HepG2 (cell line): ENCODE results near the gene TTLL11. TPM values are rescaled to one million over a fixed set of nuclear protein-coding genes. Genes with fewer than 3 reads are reported as not detected.

Experiments used
- AKAP8 ChIP-seq: sonication (generic); formaldehyde crosslinking; IDR thresholded peaks from 2 replicates; pipeline ENCODE4 v1.5.1; 2020; ENCODE audit warnings: mild to moderate bottlenecking, missing genetic modification reagents
- ARID4A ChIP-seq: sonication (generic); formaldehyde crosslinking; IDR thresholded peaks from 2 replicates; pipeline ENCODE4 v1.5.0; 2020; ENCODE audit warnings: mild to moderate bottlenecking, missing genetic modification reagents, borderline replicate concordance
- GTF2F1 ChIP-seq: fragments of 150-350 bp; IDR thresholded peaks from 2 replicates; pipeline ENCODE4 v1.6.1; 2014; ENCODE audit warnings: low read length
- HINFP ChIP-seq: sonication (generic); formaldehyde crosslinking; IDR thresholded peaks from 2 replicates; pipeline ENCODE4 v1.4.0; 2020; ENCODE audit warnings: low read depth, mild to moderate bottlenecking, missing genetic modification reagents
- JUNB ChIP-seq: sonication (generic); formaldehyde crosslinking; IDR thresholded peaks from 2 replicates; pipeline ENCODE4 v1.8.0; 2022; ENCODE audit warnings: missing genetic modification reagents, mild to moderate bottlenecking, borderline replicate concordance
- MLX ChIP-seq: IDR thresholded peaks from 2 replicates; pipeline ENCODE4 v1.6.1; 2016
- MXD1 ChIP-seq: sonication (generic); formaldehyde crosslinking; IDR thresholded peaks from 2 replicates; pipeline ENCODE4 v1.4.0; 2020; ENCODE audit warnings: mild to moderate bottlenecking, missing genetic modification reagents
- MYNN ChIP-seq: sonication (generic); formaldehyde crosslinking; IDR thresholded peaks from 2 replicates; pipeline ENCODE4 v1.4.0; 2020; ENCODE audit warnings: mild to moderate bottlenecking, low read depth, missing genetic modification reagents
- RNF219 ChIP-seq: sonication (generic); formaldehyde crosslinking; IDR thresholded peaks from 2 replicates; pipeline ENCODE4 v1.5.0; 2020; ENCODE audit warnings: mild to moderate bottlenecking, missing genetic modification reagents
- STAT5B ChIP-seq: sonication (generic); formaldehyde crosslinking; IDR thresholded peaks from 2 replicates; pipeline ENCODE4 v1.4.0; 2020; ENCODE audit warnings: missing genetic modification reagents
- THRA ChIP-seq: sonication (generic); formaldehyde crosslinking; IDR thresholded peaks from 2 replicates; pipeline ENCODE4 v1.4.0; 2020; ENCODE audit warnings: missing genetic modification reagents, borderline replicate concordance
- ZFAT ChIP-seq: sonication (generic); formaldehyde crosslinking; conservative IDR thresholded peaks from 2 replicates; pipeline ENCODE4 v1.8.1; 2023; ENCODE audit warnings: missing genetic modification reagents, inconsistent platforms
- ZNF296 ChIP-seq: sonication (generic); formaldehyde crosslinking; conservative IDR thresholded peaks from 2 replicates; pipeline ENCODE4 v1.5.0; 2020; ENCODE audit warnings: mild to moderate bottlenecking, missing genetic modification reagents
- ZNF768 ChIP-seq: sonication (generic); formaldehyde crosslinking; IDR thresholded peaks from 2 replicates; pipeline ENCODE4 v1.4.0; 2020; ENCODE audit warnings: missing genetic modification reagents
- ZSCAN12 ChIP-seq: sonication (generic); formaldehyde crosslinking; IDR thresholded peaks from 2 replicates; pipeline ENCODE4 v1.9.0; 2021; ENCODE audit warnings: mild to moderate bottlenecking, missing genetic modification reagents
- ZUFSP ChIP-seq: sonication (generic); formaldehyde crosslinking; IDR thresholded peaks from 2 replicates; pipeline ENCODE4 v1.9.0; 2021; ENCODE audit warnings: missing genetic modification reagents, mild to moderate bottlenecking, borderline replicate concordance
- polyA plus RNA-seq, 8 experiments: library from polyadenylated mRNA; depleted of rRNA in 3 of 8; stranded (reverse) in 7 of 8; unstranded in 1 of 8; fragments of >200 nt; fragmentation: Illumina TruSeq in 4 of 8; extraction: Trizol in 4 of 8; gene quantifications; 2 replicates each; pipeline versions ENCODE4 v1.2.1 to v1.2.3, GENCODE V29; 2011 to 2016; ENCODE audit warnings: low read depth in 4 of 8, missing spikeins in 1 of 8, mixed read lengths in 1 of 8; ENCODE audit not compliant: insufficient read depth in 1 of 8
- total RNA-seq, 5 experiments: library from RNA; depleted of rRNA; stranded (reverse); fragments of >200 nt; fragmentation: Illumina TruSeq; extraction: Trizol; gene quantifications; 2 replicates each; pipeline ENCODE4 v1.2.3, GENCODE V29; 2016; ENCODE audit warnings: low read depth in 1 of 5

Gene TTLL11
- total and polyA plus RNA-seq, 2 of the 13 experiments (the other 11 are each of a cell fraction or from before 2014, with no cell fraction given): 4.5 to 5.2 TPM

- TF ChIP-seq THRA (CRISPR knock-in tag): no peak
- peak; percentile 13; the same call in 1 of the 2 replicates for TF ChIP-seq JUNB
- no peak for TF ChIP-seq ZNF296 (CRISPR knock-in tag)
- no peak for TF ChIP-seq MYNN
- 0 out of 2 replicates have a peak, but pooled peaks have one; percentile 64 for TF ChIP-seq ZNF768 (CRISPR knock-in tag)
- no peak for TF ChIP-seq ARID4A (CRISPR knock-in tag)
- TF ChIP-seq AKAP8 (CRISPR knock-in tag): no peak
- no peak for TF ChIP-seq GTF2F1
- TF ChIP-seq RNF219 (CRISPR knock-in tag): no peak
- no peak for TF ChIP-seq MLX (CRISPR knock-in tag)
- no peak for TF ChIP-seq ZSCAN12 (CRISPR knock-in tag)
- TF ChIP-seq ZUFSP: no peak
- TF ChIP-seq MXD1 (CRISPR knock-in tag): no peak
- TF ChIP-seq ZFAT (CRISPR knock-in tag): no peak
- no peak for TF ChIP-seq HINFP (CRISPR knock-in tag)
- TF ChIP-seq STAT5B (CRISPR knock-in tag): no peak
Measured at GRCh38 chr9:122125509-122126330, 32.6 kb upstream of the TTLL11 start (continued).
